ENCODE data around the gene GALNT11.
A peak's percentile ranks its signal among the peaks of the same experiment; 100 is the strongest.

Gene GALNT11

GRCh38 chr7:152122540-152122939, 97.1 kb downstream of the GALNT11 start:
- DNase-seq, result no peak

- DNase-seq, result no peak
These were observed 101.3 kb downstream of the GALNT11 start for GRCh38 chr7:152126741-152127140.

GRCh38 chr7:152127229-152127628, 101.8 kb downstream of the GALNT11 start:
- DNase-seq, result no peak

GRCh38 chr7:152128252-152128651, 102.8 kb downstream of the GALNT11 start:
- no peak for DNase-seq

- no peak for DNase-seq
These were observed 103.4 kb downstream of the GALNT11 start for GRCh38 chr7:152128741-152129461.

GRCh38 chr7:152129682-152130081, 104.2 kb downstream of the GALNT11 start:
- DNase-seq, result no peak

- no peak for DNase-seq
These were observed 105.5 kb downstream of the GALNT11 start for GRCh38 chr7:152130658-152131590.

GRCh38 chr7:152131981-152132494, 106.6 kb downstream of the GALNT11 start:
- DNase-seq, result no peak

GRCh38 chr7:152132812-152133211, 107.3 kb downstream of the GALNT11 start:
- no peak for DNase-seq

- DNase-seq, result no peak
These were observed 108.3 kb downstream of the GALNT11 start for GRCh38 chr7:152133804-152134203.

GRCh38 chr7:152136686-152137085, 111.2 kb downstream of the GALNT11 start:
- no peak for DNase-seq

- no peak for DNase-seq
These were observed 112.1 kb downstream of the GALNT11 start for GRCh38 chr7:152137476-152138025.

GRCh38 chr7:152140067-152140466, 114.6 kb downstream of the GALNT11 start:
- DNase-seq, result no peak

- no peak for DNase-seq
These were observed 115.1 kb downstream of the GALNT11 start for GRCh38 chr7:152140560-152140959.

- DNase-seq, result no peak
These were observed 117.6 kb downstream of the GALNT11 start for GRCh38 chr7:152142976-152143595.

GRCh38 chr7:152144557-152145245, 119.2 kb downstream of the GALNT11 start:
- peak; percentile 36 for DNase-seq

GRCh38 chr7:152145853-152146466, 120.5 kb downstream of the GALNT11 start:
- peak; percentile 38 for DNase-seq

GRCh38 chr7:152148706-152149105, 123.2 kb downstream of the GALNT11 start:
- no peak for DNase-seq

GRCh38 chr7:152149363-152149762, 123.9 kb downstream of the GALNT11 start:
- DNase-seq, result no peak

- DNase-seq, result no peak
These were observed 126.8 kb downstream of the GALNT11 start for GRCh38 chr7:152152267-152152666.

GRCh38 chr7:152158801-152159587, 133.5 kb downstream of the GALNT11 start:
- DNase-seq, result no peak

Data from activated CD4-positive, alpha-beta T cell treated with anti-CD3 and anti-CD28 coated beads for 48 hours (primary cell).